AG04449 (cell line): ENCODE measurements around the gene ARHGAP10.

Source experiments
- CTCF ChIA-PET: fragments of 350-600 bp; formaldehyde crosslinking; extraction: SDS; loops from one replicate; lab custom pipeline; 2021; ENCODE audit warnings: antibody characterized with exemption; lab: Yijun Ruan, JAX
- POLR2A ChIA-PET: fragments of 400-600, 350-600 bp; formaldehyde crosslinking; extraction: SDS; loops from one replicate; lab custom pipeline; 2020; ENCODE audit warnings: antibody characterized with exemption, inconsistent platforms; lab: Yijun Ruan, JAX
- DNase-seq: peaks from one replicate; pipeline ENCODE4 v3.0.0-alpha.2; 2010; ENCODE audit warnings: low read depth, low spot score
- H3K4me3 ChIP-seq: 2 replicates; pipeline ENCODE4 v1.5.1; 2011; ENCODE audit warnings: low read depth, mild to moderate bottlenecking, control low read depth, low read length
- TF ChIP-seq, protein P1 (sequence below): IDR thresholded peaks from one replicate; pipeline ENCODE4 v1.5.1; 2011; ENCODE audit warnings: mild to moderate bottlenecking, moderate library complexity, low read length, control low read depth, inconsistent platforms; ENCODE audit not compliant: insufficient read depth; ENCODE audit errors: missing control alignments

Gene ARHGAP10

GRCh38 chr4:147854154-147854553 is 122.3 kb downstream of the ARHGAP10 start:
- H3K4me3 ChIP-seq = no peak overlapping the region
- POLR2A ChIA-PET = no interaction called here
- TF ChIP-seq, protein P1, sequence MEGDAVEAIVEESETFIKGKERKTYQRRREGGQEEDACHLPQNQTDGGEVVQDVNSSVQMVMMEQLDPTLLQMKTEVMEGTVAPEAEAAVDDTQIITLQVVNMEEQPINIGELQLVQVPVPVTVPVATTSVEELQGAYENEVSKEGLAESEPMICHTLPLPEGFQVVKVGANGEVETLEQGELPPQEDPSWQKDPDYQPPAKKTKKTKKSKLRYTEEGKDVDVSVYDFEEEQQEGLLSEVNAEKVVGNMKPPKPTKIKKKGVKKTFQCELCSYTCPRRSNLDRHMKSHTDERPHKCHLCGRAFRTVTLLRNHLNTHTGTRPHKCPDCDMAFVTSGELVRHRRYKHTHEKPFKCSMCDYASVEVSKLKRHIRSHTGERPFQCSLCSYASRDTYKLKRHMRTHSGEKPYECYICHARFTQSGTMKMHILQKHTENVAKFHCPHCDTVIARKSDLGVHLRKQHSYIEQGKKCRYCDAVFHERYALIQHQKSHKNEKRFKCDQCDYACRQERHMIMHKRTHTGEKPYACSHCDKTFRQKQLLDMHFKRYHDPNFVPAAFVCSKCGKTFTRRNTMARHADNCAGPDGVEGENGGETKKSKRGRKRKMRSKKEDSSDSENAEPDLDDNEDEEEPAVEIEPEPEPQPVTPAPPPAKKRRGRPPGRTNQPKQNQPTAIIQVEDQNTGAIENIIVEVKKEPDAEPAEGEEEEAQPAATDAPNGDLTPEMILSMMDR = no peak
- CTCF ChIA-PET = interaction anchor here (5.5 kb wide), 1 partner anchor 12 kb away, joined by 101 read pairs; no protein-coding TSS in a partner anchor
- DNase-seq = no peak

DNA sequence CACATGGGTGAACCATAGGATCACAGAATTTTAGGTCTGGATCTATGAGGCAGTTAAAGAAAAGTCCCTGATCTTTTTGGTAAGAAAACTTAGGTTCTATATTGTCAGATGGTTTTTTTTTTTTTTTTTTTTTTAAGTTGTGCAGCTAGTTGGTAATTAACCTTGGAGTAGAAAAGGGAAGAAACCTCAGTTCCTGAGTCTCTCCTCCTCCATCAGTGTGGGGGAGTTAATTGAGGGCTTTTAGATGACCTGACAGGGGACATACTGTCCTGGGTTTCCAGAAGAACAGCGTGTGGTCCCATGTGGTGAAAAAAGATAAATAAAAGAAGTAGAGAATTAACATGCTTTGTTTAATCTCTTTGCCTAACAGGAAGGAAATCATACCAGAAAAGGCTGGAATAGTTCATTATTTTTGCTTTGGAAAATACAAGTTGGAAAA is 123.7 kb downstream of the ARHGAP10 start:
- TF ChIP-seq, protein P1 = no peak
- POLR2A ChIA-PET = no interaction called here
- CTCF ChIA-PET = interaction anchor here (1.5 to 5.5 kb wide), 2 partner anchors 10 kb away, joined by 3 to 101 read pairs; no protein-coding TSS in a partner anchor
- no peak for DNase-seq
- H3K4me3 ChIP-seq = no peak overlapping the region

DNA sequence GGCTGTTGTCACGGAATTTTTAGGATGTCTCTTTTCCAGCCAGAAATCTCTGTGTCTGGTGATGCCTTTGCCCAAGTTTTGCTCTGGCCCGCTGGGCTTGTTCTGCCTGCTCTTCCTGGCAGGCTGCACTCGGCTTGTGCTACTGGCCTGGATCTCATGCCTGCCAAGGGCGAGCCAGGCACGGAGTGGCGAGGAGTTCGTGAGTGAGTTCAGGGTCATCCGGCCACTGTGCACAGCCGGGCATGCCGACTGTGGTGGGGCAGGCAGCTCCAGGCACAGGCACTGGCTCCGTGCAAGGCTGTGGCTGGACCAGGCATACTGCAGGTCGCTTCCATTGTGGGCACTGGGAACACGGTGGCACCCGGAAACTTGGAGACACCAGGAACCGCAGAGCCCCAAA is 129.1 kb downstream of the ARHGAP10 start:
- TF ChIP-seq, protein P1 = no peak
- no peak for DNase-seq
- ChIA-PET POLR2A (no interaction called here), CTCF (interaction anchor here (1.5 to 13.9 kb wide), 2 partner anchors 151 to 169 kb away, joined by 3 to 421 read pairs; no protein-coding TSS in a partner anchor)
- H3K4me3 ChIP-seq = no peak overlapping the region

DNA sequence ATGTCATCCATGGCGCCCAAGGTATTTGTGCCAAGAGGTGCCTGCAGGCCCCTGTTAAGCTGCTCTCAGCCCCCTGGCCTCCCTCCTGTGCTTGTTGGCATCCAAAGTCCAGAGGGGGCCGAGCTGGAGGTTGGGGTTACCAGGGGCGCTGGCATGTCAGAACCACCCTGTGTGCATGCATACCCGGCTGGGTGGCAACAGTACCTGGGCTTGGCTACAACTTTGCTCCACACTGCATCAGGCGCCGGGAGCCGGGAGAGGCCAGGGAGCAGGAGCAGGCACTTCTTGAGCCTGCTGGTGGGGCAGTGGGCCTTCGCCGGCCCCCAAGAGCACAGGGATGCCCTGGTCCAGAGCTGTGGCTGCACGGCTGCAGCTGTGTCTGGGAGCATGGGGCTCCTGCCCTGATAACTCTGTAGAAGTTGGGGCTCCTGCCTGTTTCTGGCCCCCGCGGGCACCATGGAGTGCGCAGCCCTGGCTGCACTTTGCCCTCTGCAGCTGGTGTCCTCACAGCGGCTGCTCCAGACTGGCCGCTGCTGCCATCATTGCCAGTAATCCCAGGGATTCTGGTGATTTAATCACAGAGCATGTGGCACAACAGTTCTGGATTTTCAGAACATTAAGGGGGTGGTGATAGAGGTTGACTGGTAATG is 130.3 kb downstream of the ARHGAP10 start:
- DNase-seq = no peak
- POLR2A ChIA-PET = no interaction called here
- CTCF ChIA-PET = interaction anchor here (1.1 to 13.9 kb wide), 7 partner anchors 16 to 267 kb away, joined by 3 to 421 read pairs (median 78); partner anchors contain the start of genes ARHGAP10 and PRMT9
- H3K4me3 ChIP-seq = no peak overlapping the region
- TF ChIP-seq, protein P1 = no peak

DNA sequence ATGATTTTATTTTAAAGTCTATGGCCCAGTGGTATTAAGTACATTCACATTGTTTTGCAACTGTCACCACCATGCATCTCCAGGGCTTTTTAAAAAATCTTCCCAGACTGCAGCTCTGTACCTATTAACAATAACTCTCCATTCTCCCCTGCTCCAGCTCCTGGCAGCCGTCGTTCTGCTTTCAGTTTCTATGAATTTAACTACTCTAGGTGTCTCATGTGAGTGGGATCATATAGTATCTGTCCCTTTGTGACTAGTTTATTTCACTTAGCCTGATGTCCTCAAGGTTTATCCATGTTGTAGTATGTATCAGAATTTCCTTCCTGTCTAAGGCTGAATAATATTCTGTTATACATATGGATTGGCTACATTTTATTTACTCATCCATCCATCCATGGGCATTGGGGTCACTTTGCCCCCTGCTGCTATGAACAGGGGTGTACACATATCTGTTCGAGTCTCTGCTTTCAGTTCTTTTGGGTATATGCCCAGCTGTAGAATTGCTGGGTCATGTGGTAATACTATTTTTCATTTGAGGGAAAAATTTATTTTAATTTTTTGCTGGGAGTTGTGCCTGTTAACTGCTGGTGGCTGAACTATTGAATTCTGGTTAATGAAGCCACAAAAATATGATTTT is 131.3 kb downstream of the ARHGAP10 start:
- CTCF ChIA-PET = interaction anchor here (1.1 to 13.9 kb wide), 13 partner anchors 7 to 268 kb away, joined by 3 to 421 read pairs (median 78); partner anchors contain the start of genes ARHGAP10 and PRMT9
- POLR2A ChIA-PET = interaction anchor here (0.5 kb wide), 1 partner anchor 214 kb away, joined by 3 read pairs; no protein-coding TSS in a partner anchor
- no peak for DNase-seq
- no peak overlapping the region for H3K4me3 ChIP-seq
- TF ChIP-seq, protein P1 = peak; percentile 3
